ENCODE results near the gene PKIG. TPM values are rescaled to one million over a fixed set of nuclear protein-coding genes. Genes with fewer than 3 reads are reported as not detected.

The PKIG gene
- polyA plus RNA-seq, 1 donor (not counting 4 experiments of a cell fraction or from before 2014, with no cell fraction given) = 6.6 TPM

DNA sequence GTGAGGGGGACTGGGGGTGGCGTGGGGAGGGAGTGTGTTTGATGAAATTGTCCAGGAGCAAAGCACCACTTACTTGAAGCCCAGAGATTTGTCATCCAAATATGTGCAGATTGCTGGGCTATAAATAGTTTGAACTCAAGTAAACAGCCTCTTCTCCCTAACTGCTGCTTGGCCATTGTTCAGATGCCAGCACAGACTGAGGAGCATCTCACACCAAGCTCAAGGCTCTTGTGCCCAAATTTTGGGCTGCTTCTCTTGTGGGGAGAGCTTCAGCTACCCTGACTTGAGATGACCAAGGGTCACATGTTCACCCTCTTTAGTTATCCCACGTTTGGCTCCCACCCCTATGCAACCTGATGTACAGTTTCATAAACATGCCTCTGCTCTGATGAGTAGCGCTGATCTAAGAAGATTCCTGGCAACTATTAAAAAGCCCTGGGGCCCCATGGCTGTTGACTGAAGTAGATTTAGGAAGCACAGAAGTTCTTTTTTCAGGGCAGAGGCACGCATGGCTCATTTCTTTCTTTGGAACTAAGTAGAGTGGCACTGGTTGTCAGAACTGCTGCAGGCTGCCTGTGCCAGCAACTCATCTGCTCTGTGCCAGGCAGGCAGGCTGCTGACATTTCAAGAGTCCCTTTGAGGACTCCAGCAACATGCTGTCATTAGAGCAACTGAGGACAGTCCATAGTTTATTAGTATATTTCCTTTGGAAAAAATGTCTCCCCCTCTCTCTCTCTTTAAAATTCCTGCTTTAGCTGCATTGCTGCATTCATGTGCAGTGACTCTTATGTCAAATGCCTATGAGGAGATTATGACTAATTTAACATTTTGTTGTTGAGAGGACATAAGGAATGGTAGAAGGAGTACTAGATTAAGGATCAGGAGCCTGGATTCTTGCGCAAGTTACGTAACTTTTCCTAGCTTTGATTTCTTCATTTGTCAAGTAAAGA lies 9.6 kb upstream of the PKIG start:
- Histone ChIP-seq H3K36me3 (ENCODE audit: control insufficient read depth in 2 of 2, extremely low read depth in 1 of 2, insufficient read depth in 2 of 2, low read length in 2 of 2) (no peaks in the 10 kb centered on the region), H2AFZ (ENCODE audit: control insufficient read depth, low read length) (peak overlapping the region; percentile 76), H3K9me3 (ENCODE audit: control insufficient read depth, low read depth, low read length) (peaks cover 2% of the 10 kb centered on the region), H3K9me1 (ENCODE audit: control insufficient read depth, extremely low read depth, insufficient read depth, low read length) (no peaks in the 10 kb centered on the region), H4K20me1 (ENCODE audit: control insufficient read depth, extremely low read depth, insufficient read depth, low read length) (peaks cover 2% of the 10 kb centered on the region), H3K4me1 (ENCODE audit: control insufficient read depth, extremely low read depth, insufficient read depth, low read length) (peaks cover 28% of the 10 kb centered on the region), H3K4me3 (ENCODE audit: control insufficient read depth in 2 of 3, extremely low read depth in 1 of 3, insufficient read depth in 2 of 3, low read depth in 1 of 3, low read length in 3 of 3) (peak overlapping the region in 2 of 3 experiments; percentile 52 to 53), H3K27ac (ENCODE audit: control insufficient read depth, insufficient read depth, low read length) (peak overlapping the region; percentile 99), H3K9ac (ENCODE audit: control insufficient read depth, extremely low read depth, insufficient read depth, low read length) (peak overlapping the region; percentile 83), H3K4me2 (ENCODE audit: control insufficient read depth, extremely low read depth, insufficient read depth, low read depth, low read length) (peak overlapping the region; percentile 89), H3K79me2 (ENCODE audit: control insufficient read depth, insufficient read depth, low read length) (no peaks in the 10 kb centered on the region), H3K27me3 (ENCODE audit: control insufficient read depth, extremely low read depth, insufficient read depth, low read length) (no peaks in the 10 kb centered on the region)
- FAIRE-seq (no peak), DNase-seq (ENCODE audit: low read depth, low spot score) (peak; percentile 89)
- dilution Hi-C loops (cut with MboI; ENCODE audit: extremely low pct_ligation_motif_present, low sequenced_read_pairs) = no loop called here
- TF ChIP-seq EZH2 (IDR thresholded peaks at IDR 0.05; ENCODE audit: low read length) = no peak
- TF ChIP-seq, protein P1, sequence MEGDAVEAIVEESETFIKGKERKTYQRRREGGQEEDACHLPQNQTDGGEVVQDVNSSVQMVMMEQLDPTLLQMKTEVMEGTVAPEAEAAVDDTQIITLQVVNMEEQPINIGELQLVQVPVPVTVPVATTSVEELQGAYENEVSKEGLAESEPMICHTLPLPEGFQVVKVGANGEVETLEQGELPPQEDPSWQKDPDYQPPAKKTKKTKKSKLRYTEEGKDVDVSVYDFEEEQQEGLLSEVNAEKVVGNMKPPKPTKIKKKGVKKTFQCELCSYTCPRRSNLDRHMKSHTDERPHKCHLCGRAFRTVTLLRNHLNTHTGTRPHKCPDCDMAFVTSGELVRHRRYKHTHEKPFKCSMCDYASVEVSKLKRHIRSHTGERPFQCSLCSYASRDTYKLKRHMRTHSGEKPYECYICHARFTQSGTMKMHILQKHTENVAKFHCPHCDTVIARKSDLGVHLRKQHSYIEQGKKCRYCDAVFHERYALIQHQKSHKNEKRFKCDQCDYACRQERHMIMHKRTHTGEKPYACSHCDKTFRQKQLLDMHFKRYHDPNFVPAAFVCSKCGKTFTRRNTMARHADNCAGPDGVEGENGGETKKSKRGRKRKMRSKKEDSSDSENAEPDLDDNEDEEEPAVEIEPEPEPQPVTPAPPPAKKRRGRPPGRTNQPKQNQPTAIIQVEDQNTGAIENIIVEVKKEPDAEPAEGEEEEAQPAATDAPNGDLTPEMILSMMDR (optimal IDR thresholded peaks at IDR 0.05 in 1 of 3, IDR thresholded peaks at IDR 0.05 in 1 of 3, conservative IDR thresholded peaks at IDR 0.05 in 1 of 3; ENCODE audit: extremely low read depth in 1 of 3, insufficient read depth in 2 of 3, low read length in 3 of 3) = no peak

DNA sequence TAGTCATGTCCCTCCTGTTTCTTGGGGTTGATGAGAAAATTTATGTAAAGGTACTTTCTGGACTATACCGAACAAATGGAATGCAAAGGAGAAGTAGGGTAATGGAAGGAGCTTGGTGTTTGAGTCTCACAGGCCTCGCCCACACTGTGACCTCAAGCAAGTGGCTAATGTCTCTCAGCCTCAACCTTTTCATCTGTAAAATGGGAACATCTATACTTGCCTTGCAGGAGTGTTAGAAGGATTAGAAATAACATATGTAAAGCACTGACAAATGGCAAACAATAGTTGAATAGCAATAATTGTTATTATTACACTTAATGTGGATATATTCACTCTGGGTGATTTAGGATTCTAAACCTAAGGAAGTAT lies 8.9 kb upstream of the PKIG start:
- Histone ChIP-seq H3K27ac (ENCODE audit: control insufficient read depth, insufficient read depth, low read length) (peak overlapping the region; percentile 99), H3K36me3 (ENCODE audit: control insufficient read depth in 2 of 2, extremely low read depth in 1 of 2, insufficient read depth in 2 of 2, low read length in 2 of 2) (no peaks in the 10 kb centered on the region), H3K4me3 (ENCODE audit: control insufficient read depth in 2 of 3, extremely low read depth in 1 of 3, insufficient read depth in 2 of 3, low read depth in 1 of 3, low read length in 3 of 3) (peak overlapping the region in 1 of 3 experiments; percentile 53), H2AFZ (ENCODE audit: control insufficient read depth, low read length) (no peak overlapping the region), H3K9ac (ENCODE audit: control insufficient read depth, extremely low read depth, insufficient read depth, low read length) (peak overlapping the region; percentile 83), H3K4me1 (ENCODE audit: control insufficient read depth, extremely low read depth, insufficient read depth, low read length) (peaks cover 28% of the 10 kb centered on the region), H3K27me3 (ENCODE audit: control insufficient read depth, extremely low read depth, insufficient read depth, low read length) (no peaks in the 10 kb centered on the region), H3K9me1 (ENCODE audit: control insufficient read depth, extremely low read depth, insufficient read depth, low read length) (no peaks in the 10 kb centered on the region), H3K9me3 (ENCODE audit: control insufficient read depth, low read depth, low read length) (peaks cover 2% of the 10 kb centered on the region), H4K20me1 (ENCODE audit: control insufficient read depth, extremely low read depth, insufficient read depth, low read length) (peaks cover 2% of the 10 kb centered on the region), H3K79me2 (ENCODE audit: control insufficient read depth, insufficient read depth, low read length) (no peaks in the 10 kb centered on the region), H3K4me2 (ENCODE audit: control insufficient read depth, extremely low read depth, insufficient read depth, low read depth, low read length) (peak overlapping the region; percentile 89)
- dilution Hi-C loops (cut with MboI; ENCODE audit: extremely low pct_ligation_motif_present, low sequenced_read_pairs) = no loop called here
- no peak for FAIRE-seq
- no peak for TF ChIP-seq EZH2 (IDR thresholded peaks at IDR 0.05; ENCODE audit: low read length)
- TF ChIP-seq, protein P1 (optimal IDR thresholded peaks at IDR 0.05 in 1 of 3, IDR thresholded peaks at IDR 0.05 in 1 of 3, conservative IDR thresholded peaks at IDR 0.05 in 1 of 3; ENCODE audit: extremely low read depth in 1 of 3, insufficient read depth in 2 of 3, low read length in 3 of 3) = no peak
- no peak for DNase-seq (ENCODE audit: low read depth, low spot score)
